Dermis blood vessel endothelial cell (primary cell): Measurements from ENCODE around the gene THSD7B. TPM values are rescaled to one million over a fixed set of nuclear protein-coding genes. Genes with fewer than 3 reads are reported as not detected.

Experiments
- DNase-seq: peaks from one replicate; pipeline ENCODE4 v3.0.0; 2010
- total RNA-seq: library from RNA; depleted of rRNA; stranded (reverse); fragments of >200 nt; gene quantifications from 2 replicates; pipeline ENCODE4 v1.2.3, GENCODE V29; 2014

The THSD7B gene
- total RNA-seq, 1 donor from 2014 or later: under 0.01 TPM

DNA sequence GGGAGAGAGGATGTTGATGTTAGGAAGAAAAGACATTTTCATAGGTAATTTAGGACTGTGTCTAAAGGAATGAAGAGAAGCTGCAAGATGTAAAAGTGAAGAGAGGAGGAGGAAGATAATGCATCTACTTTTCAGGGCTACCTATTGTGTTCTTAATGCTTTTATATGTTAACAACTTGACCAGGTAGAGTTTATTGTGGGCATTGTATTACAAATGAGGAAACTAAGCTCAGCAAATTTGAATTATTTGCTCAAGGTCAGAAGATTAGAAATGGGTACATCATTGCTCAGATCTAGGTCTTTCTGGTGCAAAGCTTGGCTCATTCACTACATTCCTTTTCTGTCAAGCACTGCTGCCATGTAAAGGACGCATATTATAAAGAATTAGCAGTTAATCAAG is 441.7 kb downstream of the THSD7B start:
- DNase-seq: no peak

DNA sequence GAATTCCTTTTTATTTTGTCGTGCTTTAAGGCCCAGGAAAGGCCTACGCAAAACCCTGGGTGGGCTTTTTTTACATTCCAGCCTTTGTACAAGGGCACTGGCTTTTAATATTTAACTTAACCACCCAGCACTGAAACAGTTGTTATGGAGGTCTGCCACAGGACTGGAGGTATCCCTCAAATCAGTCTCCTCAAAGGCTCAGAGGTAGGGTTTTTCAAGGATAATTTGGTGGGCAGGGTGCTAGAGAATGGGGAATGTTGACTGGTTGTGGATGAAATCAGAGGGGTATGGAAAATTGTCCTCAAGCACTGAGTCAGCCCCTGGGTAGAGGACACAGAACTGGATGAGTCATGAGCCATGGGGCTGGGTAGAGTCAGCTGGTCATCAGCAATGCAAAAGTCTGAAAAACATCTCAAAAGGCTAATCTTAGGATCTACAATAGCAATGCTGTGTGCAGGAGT is 443.1 kb downstream of the THSD7B start:
- no peak for DNase-seq

DNA sequence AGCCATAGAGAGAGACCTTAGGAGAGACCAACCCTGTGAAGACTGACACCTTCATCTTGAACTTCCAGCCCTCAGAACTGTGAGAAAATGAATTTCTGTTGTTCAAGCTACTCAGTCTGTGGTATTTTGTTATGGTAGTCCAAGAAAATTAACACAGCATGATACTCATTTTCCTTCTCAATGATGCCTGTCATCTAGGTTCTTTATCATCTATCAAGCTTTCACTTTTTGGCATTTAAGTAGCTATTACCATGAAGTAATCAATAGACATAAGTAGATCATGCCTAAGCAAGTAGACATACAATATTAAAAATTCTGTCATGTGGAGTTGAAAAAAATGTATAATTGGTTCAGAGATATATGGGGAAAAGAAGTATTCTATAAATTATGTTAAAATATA is 444.7 kb downstream of the THSD7B start:
- DNase-seq: no peak

DNA sequence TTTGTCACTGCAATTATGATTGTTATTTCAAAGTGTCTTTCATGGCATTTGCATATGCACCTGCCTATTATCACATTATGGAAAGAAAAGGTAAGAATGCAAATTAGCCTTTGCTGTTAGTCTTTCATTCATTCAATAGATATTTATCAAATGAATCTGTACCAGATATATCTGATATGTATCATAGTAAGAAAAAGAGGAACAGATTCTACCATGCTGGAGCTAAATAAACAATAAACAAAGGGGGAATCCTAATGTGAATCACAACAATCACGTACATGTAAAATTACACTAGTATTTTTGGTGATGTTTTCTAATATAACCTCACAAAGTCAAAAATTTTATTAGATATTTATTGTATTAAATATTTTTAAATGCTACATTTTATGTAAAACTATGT is 446.4 kb downstream of the THSD7B start:
- DNase-seq: no peak

DNA sequence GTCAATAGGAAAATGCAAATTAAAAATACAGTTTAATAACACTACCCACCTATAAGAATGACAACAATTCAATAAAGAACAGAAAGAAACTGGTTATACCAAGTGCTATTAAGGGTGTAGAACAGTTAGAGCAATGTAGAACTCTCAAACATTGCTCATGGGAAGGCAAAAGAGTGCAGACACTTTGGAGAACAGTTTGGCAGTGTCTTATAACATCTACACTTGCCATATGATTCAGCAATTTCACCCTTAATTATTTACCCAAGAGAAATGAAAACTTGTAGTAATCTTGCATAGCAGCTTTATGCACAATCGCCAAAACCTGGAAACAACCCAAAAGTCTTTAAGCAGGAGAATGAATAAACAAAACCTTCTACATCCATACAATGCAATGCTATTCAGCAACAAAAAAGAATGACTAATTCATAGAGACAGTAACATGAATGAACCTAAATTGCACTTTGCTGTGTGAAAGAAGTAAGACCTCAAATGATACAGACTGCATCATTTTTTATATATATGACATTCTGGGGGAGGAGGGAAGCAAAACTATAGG is 455.2 kb downstream of the THSD7B start:
- DNase-seq: no peak

DNA sequence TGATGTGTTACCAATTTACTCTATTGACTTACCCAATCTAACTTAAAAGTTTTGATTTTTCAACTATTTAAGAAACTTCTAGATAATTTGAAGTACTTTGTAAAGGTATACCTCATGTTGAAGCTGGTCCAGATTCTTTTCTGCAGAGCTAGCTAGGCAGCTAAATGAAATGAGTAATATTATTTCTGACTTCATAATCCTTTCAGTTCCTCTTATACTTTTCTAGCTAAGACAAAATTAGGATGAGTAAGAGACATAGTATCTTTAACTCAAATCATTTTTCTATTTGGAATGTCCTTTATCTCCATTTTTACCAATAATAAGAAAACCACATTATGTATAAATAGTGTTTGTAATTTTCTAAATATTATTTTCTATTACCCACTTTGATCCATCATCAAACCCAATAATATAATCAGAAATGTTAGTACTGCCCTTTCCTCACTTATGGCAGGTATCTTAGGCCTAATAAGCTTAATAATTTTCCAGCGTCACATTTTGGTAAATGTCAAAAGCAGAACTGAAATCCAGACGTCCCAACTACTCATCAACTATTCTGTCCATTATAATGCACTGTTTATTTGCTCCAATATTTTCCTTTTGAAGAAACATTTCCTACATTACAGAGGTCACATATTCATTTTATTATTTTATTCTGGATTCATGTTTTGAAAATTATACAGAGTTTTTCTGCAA is 456.6 kb downstream of the THSD7B start:
- no peak for DNase-seq

DNA sequence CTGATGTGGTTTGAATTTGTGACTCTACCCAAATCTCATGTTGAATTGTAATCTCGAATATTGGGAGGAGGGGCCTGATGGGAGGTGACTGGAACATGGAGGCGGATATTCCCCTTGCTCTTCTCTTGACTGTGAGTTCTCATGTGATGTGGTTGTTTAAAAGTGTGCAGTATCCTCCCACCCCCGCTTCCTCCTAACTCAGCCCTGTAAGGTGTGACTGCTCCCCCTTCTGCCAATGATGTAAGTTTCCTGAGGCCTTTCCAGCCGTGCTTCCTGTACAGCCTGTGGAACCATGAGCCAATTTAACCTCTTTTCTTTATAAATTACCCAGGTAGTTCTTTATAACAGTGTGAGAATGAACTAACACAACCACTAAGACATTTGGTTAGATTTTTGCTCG is 458.4 kb downstream of the THSD7B start:
- DNase-seq: no peak

DNA sequence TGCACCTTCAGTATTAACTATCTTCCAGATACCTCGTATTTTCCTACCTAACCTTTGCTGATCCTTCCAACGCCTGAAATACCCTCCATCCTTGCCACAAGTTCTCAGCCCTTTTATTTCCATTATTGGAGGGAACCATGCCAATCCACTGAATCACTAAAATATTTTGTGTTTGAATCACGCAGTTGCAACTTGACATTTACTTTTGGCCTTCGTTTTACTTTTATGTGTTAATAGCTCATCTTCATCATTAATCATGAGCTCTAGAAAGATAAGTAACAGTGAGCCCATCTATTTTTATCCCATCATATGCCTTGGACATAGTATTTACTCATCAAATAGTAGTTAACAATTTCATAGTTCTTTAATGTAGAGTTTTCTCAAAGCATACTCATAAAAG is 463.2 kb downstream of the THSD7B start:
- DNase-seq: no peak

DNA sequence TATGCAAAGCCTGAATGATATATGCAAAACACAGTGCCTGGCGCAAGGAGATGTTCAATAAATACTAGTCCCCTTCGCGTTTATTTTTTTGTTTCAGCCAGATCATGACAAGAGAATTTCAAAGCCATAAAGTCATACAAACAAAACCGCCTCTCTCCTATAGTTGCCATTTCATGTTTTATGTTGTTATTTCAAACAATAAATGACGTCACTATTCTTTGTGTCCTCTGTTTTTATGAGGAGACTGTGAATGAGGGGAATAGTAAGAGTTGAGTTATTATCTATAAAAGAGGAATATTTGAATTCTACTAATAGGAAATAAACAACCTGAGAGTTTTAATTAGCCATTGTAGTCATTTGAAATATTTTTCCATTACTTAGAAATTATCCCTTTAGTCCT is 464.5 kb downstream of the THSD7B start:
- no peak for DNase-seq

DNA sequence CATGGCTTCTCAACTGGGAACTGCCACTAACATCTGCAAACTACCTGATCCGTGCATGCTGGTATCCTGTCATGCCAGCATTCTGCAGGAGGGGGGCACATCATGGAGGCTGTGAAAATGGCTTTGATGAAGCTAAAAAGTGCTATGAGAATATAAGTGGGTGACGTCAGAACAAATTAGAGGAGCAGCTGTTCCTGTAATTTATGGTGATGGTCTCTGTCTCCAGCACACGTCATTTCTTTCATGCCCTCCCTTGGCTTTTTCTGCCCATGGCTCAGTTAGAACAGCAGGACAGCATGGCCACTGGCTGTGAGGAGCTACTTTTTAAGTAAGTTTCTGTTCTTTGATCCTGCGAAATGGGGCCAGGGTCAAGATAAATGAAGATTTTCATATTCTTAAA is 466.3 kb downstream of the THSD7B start:
- no peak for DNase-seq

DNA sequence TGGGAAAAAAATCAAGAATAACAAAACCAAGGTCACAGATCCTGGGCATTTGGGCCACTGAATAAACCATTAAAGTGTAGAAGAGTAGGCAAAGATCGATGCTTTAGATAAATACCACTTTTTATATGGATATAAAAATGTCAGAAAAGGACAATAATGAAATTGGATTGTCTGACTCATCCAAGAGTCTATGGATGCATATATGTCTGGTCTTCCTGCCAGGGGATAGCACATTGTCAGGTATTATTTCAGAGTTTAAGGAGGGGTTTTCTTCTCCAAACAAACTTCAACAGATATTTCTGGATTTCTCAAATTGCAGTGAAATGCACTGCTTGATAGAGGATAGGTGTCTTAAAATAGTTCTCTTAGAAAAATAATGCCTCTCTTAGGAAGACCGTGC is 466.7 kb downstream of the THSD7B start:
- no peak for DNase-seq

DNA sequence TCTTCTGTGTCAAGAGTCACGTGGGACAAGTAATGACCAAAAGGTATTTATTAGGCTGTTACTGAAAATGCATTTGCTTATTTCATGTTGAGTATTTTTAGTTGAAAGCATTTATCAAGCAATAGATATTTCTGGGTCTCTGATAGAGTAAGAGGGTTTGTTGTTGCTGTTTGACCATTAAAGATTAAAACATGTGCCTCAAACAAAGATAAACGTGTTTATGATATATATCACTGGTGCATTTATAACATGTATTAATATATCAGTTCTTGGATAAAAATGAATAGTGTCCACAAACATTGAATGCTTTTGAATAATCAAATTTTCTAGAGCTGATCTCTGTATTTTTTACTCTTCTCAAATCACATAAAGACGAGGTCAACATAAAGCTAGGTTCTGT is 467.7 kb downstream of the THSD7B start:
- no peak for DNase-seq

DNA sequence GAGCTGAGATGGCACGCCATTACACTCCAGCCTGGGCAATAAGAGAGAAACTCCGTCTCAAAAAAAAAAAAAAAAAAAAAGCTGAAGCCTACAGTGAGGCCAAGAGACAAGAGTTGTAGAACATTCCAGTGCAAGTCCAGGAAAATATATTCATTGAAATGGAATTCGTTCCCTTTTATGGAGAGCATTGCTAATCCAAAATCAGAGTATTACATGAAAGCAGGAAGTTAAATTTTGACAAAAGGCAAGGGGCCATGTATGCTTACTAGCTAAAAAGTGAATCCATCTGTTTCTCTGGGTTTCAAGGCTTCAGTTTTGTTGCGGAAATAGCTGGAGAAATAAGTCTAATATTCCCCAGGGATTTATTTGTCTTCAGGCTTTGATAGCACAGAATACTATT is 471.7 kb downstream of the THSD7B start:
- no peak for DNase-seq

DNA sequence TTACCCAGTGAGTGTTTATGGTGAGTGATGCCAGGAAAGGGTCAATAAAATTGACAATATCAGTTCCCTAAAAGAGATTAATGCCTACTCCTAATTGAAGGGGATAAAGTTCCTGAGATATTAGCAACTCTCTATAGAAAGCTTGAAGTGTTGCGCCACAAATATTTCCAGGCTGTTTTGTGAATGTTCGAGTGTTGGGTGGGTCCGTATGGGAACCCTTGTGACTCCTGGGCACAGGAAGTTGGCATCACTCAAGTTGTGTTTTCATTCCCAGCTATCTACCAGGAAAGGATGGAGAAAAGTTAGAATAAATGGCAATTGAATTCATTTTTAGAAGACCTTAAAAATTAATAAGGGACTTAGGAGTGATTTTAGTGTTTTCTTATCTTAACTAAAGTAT is 472.7 kb downstream of the THSD7B start:
- DNase-seq: no peak

DNA sequence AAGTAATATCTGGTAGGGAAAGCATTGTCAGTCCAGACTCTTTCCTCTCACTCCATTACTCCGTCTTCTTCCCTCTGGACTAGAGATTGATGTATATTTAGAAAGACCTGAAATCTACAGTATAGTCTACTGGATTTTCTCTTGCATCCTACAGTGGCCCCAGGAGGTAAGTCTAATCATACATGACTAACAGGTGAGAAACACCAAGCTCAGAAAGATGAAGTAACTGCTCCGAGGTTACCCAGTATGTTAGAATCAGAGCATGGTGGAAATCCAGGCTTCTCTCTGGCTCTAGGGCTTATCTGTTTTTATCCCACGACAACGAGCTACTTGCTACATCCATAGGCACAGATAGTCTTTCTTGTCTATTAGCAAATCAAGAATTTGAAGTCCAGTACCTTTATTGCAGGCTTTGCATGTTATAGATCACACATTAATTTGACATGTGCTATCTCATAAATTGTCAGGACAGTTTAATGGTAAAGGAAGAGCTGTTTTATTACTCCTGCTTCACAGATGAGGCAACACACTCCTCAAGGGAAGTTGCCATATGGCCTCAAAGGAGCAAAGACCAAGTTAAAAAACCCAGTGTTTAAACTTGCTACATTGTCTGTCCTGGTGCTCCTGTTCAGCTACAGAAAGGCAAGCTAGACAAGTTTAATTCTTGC is 484.3 kb downstream of the THSD7B start:
- no peak for DNase-seq

DNA sequence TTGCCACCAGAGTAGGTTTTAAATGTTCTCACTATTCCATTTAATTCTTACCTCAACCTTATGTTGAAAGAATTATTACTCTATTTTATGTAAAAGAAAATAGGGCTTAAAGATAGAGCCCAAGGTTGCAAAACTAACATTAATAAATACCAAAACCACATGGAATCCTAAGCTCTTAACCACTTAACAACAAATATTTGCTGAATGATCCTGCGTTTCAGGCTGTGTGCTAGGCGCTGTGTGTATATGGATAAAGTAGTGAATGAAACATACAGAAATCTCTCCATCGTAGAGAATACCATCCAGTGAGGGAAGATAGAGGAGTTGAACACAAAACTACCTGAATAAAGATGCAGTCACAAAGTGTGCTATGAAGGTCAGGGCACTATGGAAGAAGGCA is 485.1 kb downstream of the THSD7B start:
- no peak for DNase-seq

DNA sequence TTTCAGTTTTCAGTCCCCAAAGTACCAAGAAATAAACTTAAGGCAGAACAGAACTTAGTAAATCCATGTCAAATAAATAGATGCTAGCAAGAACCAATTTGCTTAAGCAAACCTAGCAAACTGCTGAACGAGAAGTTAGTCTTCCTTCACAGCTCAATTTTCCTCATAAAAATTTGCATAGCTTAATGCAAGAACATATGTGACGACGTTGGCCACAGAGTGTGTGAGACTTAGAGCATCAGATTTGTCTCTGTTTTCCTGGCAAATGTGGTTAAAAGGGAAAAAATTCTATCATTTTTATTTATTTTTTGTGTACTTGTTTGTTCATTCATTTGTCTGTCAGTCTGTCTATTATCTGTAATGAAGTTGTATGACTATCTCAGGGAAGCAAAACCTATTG is 485.7 kb downstream of the THSD7B start:
- DNase-seq: no peak

DNA sequence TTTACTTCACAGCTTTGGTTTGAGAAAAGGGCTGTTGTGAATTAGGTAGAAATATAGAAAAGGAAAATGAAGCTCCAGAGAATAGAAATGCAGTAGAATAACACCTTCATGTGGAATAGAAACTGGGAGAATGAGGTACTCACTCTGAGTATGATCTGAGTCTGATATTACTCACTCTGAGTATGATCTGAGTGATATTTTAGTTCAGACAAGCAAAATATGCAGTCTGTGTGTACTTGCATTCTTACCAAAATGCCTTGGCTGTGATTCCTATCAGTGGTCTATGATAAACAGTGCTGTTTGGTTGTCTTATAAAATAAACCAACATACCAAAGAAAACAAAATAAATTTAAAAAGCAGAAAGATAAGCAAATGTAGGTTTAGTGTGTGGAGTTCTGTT is 487.6 kb downstream of the THSD7B start:
- no peak for DNase-seq

DNA sequence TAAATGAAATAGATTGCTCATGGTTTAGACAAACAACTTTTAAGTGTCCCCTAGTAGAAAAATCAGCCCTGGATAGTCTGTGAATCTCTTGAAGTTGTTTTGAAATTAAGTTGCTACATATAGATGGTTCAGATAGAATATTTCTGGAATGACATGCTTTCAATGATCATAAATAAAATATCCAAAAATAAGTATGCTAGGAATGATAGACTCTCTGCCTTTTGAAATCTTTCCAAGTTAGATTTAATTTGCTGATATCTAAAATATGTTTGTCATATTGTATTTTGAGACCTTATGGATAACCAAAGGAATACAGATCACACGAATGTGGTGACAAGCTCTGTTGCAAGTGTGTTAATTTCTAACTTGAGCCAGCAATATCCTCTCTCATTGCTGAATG is 488.7 kb downstream of the THSD7B start:
- no peak for DNase-seq

DNA sequence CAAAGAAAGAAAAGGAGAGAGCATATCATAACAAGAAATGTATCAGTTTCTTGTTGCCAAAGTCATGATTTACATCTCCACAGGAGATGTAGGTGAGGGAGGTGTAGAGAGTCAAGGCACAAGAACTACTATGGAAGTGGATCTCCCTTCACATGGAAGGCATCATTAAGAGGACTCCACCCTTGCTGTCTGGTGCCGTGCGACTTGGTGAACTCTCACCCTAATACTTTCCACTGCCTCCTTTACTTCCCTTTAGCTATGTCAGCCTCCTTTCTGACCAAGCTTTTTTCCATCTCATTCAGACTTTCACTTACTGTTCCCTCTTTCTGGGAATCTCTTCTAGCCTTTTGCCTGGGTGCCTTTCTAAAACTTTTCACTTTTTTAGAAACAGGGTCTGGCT is 490.0 kb downstream of the THSD7B start:
- no peak for DNase-seq

DNA sequence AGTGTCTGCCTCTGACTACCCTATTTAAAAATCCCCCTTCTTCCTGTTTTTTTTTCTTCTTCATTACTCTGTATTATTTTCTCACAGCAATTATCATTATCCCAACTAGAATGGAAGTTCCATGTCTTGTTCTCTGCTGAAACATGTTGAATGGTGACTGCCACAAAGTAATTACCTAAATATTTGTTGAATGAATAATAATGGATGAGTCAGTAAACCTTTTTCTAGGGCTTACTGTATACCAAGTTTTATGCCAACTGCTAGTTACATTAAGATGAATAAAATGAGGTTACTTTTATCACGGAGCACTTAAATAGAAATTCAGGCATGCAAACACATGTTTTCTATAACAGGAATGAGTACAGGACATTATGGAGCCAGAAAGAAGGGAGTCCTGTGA is 490.6 kb downstream of the THSD7B start:
- DNase-seq: no peak

DNA sequence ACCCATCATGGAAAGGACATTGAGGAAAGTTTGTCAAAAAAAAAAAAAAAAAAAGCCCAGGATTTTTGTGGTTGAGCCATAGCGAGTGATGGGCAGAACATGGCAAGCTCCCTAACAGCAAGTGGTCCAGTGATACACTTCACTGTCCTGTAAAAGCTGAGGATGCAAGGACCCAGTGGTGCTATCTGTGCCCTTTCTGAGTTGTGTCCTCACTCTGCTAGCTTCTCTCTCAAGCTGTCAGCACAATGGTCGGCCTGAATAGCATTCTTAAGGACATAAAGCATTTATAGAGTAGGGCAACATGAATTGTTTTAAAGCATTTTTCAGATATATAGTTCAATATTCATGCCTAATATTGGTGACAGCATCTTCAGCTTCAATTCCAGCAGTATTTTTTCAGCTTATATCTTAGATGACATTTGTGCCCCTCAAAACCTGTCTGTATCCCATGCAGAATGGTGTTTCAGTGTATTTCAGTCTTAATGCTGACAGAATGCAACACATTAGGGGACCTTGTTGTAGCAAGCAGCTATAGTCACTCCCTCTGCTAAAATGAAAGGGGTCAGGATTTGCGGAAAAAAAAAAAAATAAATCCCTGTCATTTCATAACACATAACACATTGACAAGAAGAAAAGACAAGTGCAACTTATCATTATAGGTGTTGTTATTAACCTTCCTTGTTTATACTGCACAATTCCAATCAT is 496.7 kb downstream of the THSD7B start:
- DNase-seq: no peak

DNA sequence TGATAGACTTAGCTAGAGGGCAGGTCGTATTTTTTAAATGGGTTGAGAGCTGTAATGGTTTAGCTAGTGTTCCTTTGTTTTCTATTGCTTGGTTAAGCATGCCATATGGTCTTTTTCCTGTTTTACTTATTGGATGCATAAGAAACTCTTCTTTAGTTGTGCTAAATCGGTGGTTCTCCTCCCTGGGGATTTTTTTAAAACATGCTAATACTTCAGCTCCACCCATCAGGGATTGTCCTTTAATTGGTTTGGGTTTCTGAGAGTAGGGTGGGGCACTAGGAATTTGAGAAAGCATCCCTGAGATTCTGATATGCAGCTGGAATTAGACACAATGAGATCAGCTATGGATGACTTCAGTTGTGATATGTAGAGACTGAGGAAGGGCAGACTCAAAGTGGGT is 497.2 kb downstream of the THSD7B start:
- DNase-seq: no peak
